Stimulated activated CD8-positive, alpha-beta memory T cell treated with anti-CD3 and anti-CD28 coated beads, Interleukin-15, amount 100 ng/mL, for 1 hour (primary cell): ENCODE data around the gene ETS1.
"Not testable (repeated sequence)": the region's sequence is repeated elsewhere in the genome, so short reads cannot be mapped to it uniquely, and the experiment has no call there.

Experiments
- DNase-seq: peaks from one replicate; pipeline ENCODE4 v3.0.0-alpha.2; 2020; ENCODE audit warnings: low read depth

ETS1 gene

DNA sequence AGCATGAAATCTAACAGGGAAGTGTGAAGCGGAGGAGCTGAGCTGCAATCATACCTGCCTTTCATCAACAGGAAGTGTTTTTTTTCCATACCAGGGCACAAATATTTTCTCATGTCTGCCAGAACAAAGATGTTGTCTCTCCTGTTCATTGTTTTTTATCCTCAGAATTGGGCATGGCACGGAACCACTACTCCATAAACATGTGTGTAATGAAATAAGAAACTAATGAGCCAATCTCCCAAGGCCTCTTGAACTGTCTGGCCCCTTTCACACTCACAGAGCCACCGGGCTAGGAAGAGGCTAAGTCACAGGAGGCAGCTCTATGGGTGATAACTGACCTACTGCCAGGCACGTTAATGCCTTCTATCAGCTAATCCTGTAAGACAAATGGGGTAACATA lies 124.4 kb downstream of the ETS1 start:
- no peak for DNase-seq

DNA sequence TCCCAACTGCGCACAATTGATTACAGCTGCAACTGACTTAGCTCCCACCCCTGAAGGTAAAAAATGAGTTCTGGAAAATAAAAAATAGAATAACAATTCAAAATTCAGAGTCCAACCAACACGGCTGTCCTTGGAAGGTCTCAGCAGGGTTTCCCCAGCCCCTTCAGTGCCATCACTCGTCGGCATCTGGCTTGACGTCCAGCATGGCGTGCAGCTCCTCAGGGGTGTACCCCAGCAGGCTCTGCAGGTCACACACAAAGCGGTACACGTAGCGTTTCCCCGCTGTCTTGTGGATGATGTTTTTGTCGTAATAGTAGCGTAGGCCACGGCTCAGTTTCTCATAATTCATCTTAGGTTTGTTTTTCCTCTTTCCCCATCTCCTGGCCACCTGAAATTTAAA lies 125.2 kb downstream of the ETS1 start:
- no peak for DNase-seq

DNA sequence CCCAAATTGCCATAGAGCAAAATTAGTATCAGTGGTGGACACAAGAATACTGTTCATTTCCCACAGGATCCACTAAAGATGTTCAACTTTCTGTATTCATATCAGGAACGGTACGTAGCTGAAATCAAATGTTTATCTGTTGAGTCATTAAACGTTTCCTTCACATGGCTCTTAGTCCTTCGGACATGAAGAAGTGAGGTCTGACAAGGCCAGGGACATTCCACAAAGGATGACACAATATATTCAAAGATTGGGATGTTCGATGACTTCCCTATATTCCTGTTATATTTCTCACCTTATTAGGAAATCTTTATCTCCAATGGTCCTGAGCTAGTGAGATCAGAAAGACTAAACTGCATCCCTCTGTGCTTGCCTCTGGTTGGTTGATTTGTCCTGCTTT lies 129.0 kb downstream of the ETS1 start:
- no peak for DNase-seq

DNA sequence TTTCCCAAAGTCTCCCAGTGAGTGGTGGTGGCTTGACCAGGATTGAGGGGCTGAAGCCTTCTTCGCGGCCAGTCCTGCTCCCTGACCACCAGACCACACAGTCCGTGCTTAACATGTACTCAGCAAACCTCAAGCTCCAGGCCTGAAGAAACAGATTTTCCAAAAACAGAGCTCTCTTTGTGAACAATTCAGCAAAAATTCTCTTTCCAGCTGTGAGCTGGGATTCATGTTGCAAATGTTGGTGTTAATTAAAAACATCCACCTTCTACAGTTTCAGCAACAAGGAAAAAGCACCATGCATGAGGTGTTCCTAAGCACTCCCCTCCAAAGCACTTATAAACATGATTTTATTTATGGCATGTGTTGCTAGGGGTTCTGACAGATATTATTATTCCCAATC lies 129.5 kb downstream of the ETS1 start:
- no peak for DNase-seq

DNA sequence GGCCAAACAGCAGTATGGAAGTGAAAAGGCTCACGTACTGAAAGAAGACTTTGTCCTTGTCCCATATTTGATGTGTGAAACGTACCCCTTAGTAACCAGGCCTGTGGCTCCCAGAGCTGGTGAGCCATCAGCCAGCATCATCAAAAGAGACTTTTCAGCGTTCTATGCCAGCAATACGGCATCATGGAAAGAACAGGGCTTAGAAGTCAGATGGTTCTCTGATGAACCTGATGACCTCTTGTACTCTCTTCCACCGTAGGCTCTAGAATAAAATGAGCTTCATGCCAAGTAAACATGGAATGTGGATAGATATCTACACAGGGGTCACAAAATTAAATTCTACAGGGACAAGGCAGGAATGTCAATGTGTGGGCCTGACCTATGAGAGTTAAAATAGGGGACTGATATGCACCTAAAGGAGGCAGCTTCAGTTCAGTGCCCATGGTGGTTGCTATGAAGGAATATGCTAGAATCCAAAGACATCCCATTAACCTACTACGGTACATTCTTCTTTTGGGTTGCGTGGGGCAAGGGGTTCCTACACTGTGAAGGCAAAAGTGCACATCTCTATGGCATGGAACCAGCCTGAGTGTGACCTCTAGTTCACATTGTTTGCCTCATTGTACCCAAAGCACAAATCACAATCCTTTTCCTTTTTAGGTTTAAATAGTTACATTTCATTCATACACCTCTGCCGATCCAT lies 130.6 kb downstream of the ETS1 start:
- DNase-seq = no peak

DNA sequence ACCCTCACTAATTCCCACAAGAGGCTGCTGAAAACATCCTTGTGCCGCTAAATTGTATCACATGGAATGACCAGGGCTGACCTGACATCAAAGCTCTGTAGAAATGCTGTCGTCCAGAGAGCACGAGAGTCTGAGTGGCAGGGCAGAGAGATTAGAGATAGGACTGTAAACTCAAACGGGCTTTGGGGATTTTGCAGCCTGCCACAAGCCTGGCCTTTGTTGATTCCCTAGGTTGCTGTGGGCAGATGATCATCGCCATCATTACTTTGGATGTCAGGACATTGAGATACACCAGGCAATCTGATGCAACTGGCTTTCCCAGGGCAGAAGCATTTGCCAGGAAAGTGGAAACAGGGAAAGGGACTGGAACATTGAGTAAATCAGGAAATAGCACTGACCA lies 131.6 kb downstream of the ETS1 start:
- DNase-seq = no peak

DNA sequence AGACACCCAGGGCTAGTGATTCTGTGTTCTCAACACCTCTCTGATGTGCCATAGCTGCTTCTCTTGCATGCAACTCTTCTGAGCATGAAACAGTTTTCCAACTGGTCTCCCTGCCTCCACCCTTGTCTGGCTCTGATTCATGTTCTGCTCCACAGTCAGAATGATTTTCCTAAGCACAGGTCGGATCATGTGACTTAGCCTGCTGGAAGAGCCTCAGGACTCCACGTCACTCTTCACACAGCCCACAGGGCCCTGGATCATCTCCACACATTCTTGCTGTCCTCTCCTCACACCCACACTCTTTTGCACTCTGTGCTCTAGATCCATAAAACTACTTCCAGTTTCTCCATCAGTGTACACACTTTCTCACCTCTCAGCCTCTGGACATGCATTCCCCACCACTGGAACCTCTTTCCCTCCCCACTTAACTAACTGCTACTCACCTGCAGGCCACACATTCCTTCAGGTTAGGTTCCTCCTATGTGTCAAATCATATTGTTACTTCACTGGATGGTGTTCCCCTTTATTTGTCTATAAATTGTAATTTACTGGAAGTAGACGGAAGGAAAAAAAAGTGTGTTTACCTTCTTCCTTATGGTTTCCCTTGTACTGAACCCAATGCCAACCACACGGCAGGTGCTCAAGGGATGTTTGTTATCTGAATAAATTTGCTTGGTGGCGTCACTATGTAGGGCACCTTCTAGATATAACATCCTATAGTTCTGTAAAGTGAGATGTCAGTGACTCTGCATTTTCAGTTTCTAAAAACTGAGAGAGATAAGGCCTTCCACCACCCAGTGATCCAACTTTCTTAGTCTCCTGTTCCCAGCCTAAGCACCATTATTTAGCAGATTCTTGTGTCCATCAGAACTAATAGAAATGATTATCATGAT lies 133.7 kb downstream of the ETS1 start:
- no peak for DNase-seq

DNA sequence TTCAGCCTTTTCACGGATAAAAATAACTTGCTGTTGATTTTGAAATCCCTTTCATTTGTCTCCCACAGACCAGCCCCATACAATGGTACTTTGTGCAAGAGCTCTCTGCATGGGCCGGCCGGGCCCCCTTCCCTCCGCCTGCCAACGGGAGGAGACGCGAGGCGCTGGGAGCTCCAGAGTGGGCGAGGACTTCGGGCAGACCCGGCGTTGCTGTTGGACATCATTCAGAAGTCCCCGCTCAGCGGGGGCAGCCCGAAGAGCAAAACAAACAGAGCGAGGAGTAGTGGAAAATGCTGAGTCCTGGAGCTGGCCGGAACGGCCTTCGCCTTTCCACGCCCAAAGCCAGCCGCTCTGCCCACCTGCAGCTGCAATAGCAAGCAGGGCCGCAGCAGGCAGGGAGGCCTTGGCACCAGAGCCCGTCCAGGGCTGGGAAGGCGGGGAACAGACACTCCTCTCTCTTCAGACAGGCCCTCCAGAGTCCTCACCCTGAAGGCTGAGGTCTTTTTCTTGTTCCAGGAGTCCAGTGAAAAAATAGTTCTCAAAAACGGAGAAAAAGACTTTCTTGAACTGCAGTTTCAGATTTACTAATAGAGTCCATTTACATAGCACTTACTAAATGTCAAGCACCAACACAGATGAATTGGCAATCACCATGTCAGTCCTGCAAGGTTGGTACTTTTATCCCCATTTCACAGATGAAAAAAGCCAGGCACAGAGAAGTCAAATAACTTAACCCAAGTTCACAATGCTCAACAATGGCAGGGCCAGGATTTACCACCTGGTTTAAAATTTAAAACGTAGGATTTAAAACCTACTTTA lies 135.5 kb downstream of the ETS1 start:
- no peak for DNase-seq

DNA sequence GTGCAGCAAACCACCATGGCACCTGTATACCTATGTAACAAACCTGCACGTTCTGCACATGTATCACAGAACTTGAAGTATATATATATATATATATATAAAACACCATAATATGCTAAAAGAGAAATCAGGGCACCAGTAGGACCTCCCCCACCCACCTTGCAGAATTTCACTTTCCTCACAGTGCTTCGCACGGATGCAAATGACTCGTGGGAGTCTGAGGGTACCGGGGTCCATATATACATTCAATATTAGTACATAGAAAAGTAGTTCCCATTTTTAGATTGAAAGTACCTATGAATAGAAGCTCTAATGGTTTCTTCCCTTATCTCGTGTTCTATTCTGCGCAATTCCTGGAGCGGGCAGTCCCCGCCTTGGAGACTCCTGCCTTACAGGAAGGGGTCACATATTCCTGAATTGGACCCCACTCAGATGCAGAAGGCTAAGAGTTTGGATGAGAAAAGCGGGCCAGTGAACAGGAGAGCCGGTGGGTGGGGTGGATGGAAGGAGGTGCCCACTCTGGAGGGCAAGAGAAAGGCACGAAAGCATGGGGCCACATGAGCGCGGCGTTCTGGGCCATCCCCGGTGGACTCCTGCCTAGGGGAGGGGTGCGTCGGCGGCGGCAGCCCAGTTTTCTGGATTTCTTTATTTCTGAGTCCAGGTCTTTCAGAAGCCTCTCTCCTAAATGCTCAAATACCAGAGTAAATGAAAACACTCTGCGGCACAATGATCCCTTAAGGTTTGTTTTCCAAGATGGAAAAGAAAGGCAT lies 136.3 kb downstream of the ETS1 start:
- no peak for DNase-seq

DNA sequence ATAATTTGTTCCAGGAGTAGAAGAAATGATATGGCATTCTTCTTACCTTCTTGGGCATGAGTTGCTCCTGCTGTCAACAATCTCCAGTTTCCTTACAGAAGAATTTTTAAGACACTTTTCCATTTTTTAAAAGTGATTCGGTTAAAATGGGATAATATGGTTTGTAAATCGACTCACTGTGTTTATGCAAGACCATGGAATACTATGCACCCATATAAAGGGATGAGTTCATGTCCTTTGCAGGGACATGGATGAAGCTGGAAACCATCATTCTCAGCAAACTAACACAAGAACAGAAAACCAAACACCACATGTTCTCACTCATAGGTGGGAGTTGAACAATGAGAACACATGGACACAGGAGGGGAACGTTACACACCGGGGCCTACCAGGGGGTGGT lies 136.9 kb downstream of the ETS1 start:
- not testable (repeated sequence) for DNase-seq

DNA sequence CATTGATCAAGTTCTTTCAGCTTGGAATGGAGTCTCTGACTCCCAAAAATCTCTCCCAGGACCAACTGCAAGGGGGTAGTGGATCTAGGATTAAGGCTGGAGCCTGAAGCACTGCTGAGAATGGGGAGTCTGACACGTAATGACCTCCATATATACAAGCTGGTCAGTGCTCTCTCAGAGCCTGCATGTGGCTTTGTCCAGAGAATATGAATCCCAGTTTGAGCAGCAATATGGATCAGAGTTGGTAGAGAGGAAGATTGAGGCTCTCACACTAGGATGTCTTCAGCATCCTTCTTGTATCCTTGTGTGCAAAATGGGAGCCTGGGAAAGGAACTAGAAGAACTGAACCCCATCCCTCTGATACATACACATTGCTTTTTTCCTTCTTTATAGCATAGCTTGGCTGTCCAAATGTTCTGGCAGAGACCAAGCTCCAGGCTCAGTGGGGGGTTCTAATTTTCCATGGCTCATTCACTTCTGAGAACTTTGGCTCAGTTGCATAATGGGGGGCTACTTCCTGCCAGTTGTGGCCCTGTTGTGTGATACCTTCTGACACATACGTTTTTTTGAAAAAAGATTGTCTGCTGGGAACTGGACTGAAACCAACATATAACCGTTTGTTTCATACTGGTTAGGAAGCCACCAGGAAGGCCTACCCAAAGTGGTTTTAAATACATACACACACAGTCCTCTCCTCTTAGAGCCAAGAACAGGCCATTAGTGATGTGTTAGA lies 138.2 kb downstream of the ETS1 start:
- DNase-seq = no peak

DNA sequence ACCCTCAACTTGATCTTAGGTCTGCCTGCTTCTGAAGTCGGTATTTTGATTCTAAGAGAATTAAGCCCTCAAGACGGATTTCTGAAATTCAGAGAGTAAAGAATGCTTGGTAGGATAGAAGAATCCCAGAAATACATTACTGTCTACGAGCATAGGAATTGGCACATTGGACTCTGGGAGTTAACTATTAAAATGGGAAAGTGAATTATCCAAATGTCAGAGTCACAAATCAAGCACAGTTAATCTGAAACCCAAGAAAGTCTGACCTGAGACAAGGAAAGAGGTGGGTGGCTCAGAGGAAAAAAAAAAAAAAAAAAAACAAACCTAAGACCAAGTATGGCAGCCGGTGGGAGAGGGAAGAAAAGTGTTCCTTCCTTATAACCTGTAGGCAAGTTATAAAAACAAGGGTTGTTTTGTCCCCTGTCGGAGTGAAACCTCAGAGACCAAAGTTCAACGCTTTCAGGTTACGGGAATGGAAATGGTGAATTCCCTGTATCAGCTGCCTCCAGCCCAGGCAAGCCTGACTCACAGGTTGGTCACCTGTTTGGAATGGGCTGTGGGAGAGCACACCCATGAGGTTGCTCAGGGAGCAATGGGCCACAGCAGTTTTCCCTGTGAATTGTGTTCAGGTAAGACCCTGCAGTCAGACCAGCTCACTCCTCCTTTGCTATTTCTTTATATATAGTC lies 139.0 kb downstream of the ETS1 start:
- DNase-seq = no peak

DNA sequence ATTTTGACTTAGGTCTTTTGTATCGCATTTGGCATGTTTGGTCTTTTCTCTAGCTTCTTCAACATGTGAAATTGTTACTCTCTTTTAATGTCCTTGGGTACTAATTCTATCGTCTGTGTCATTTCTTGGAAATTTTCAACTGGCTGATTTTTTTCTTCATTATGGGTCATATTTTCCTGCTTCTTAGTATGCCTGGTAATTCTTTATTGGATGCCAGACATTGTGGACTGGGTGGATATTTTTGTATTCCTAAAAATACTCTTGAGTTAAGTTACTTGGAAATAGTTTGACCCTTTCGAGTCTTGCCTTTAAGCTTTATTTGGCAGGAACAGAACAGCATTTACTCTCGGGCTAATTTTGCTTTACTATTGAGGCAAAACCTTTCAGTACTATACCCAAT lies 140.1 kb downstream of the ETS1 start:
- DNase-seq = no peak

DNA sequence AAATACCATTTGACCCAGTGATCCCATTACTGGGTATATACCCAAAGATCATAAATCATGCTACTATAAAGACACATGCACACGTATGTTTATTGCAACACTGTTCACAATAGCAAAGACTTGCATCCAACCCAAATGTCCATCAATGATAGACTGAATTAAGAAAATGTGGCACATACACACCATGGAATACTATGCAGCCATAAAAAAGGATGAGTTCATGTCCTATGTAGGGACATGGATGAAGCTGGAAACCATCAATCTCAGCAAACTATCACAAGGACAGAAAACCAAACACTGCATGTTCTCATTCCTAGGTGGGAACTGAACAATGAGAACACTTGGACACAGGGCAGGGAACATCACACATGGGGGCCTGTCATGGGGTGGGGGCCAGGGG lies 141.4 kb downstream of the ETS1 start:
- not testable (repeated sequence) for DNase-seq

DNA sequence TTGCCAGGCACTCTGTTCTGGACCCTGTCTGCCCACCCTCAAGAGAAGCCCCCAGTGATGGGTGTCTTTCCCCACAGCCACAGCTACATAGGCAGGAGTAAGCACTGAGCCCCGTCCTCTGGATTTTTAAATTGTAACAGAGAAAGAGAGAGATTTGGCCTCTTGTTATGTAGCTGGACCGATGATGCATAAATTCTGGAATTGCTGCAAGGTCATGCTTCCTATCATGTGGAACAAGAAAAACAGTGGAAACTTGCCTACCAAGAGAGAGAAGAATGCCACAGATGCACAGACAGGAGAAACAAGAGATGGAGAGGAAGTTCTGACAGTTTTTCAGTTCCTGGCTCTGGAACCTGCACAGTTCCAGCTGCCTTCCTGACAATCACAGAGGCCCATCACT lies 150.2 kb downstream of the ETS1 start:
- no peak for DNase-seq

DNA sequence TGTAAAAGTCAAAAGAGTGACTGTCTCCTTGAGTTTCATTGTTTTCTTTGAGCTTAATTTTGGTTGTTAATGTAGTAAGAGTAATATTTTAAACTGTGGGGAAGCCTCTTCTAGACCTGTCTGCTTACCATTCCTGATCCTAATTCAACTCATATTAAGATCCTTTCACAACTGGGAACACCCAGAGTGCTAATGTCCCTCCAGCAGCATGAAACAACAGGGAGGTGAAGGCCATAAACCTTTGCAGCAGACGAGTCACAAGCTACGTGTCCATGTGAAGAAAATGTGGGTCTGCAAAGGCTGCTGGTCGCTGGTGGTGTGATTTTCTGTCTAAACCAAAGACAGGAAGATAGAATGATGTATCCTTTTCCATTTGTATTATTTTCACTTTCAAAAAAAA lies 152.5 kb downstream of the ETS1 start:
- DNase-seq = no peak

DNA sequence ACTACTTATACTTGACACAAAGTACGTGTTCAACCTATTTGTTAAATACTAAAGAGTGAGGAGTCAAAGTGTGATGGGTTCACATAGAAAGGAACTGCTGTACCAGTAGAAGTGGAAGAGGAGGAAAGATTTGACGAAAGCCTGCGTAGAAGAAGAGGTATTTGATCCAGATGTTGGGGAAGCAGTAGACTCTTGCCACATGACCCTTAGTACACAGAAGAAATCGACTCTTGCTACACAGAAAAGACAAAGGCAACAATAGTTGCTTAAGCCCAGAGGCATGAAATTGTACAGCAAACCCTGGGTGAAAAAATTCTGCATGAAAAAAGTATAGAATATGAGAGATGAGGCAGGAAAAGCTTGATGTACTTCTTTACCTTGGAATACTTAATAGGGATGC lies 152.9 kb downstream of the ETS1 start:
- no peak for DNase-seq

DNA sequence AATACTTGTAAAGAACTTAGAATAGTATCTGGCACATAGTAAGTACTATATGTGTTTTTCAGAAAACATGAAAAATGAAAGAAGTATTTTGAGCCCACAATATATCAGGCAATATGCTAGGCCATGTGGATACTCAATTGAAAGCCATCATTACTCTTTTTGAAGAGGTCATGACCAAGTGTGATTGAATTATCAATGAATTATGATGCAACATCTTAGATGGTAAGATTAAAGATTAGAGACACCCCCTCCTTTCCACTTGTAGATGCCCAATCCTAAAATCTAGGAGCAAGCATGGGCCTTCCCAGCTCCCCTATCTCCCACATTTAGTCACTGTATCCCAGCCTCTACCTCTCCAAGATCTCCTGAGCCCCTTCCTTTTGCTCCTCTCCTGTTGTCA lies 154.4 kb downstream of the ETS1 start:
- DNase-seq = no peak

DNA sequence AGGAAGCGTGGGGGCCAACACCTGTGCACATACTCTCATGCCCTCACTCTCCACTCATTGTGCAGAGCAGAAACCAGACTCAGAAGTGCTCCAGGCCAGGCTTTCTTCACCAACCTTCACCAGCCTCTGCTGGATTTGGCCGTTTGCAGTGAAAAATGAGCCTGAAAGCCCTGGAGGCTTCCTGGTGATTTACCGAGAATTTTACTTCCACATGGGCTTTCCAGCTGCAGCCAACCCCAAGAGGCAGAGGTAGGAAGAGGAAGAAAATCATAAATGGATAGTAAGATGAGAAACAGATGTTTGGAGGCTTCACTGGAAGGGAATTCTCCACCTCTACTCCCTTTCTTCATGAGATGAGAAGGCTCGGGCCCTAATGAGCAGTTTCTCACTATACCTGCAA lies 155.4 kb downstream of the ETS1 start:
- DNase-seq = no peak

DNA sequence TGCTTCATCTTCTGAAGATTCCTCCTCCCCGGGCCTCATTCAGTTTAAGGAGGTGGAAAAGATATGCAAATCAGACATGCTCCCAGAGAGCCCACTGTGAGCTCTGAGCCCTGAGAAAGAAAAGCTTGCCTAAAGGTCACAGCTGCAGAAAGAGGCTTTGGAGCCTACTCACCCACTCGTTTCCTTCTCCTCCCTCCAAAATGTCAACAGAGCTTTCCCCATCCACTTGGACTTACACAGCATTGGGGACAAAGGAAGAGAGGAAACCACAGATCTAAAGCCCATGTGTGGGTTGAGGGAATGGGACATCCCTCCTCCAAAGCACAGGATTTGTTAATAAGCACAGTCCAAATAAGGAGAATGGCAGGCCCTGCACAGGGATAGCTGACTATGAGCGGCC lies 158.4 kb downstream of the ETS1 start:
- DNase-seq = no peak

DNA sequence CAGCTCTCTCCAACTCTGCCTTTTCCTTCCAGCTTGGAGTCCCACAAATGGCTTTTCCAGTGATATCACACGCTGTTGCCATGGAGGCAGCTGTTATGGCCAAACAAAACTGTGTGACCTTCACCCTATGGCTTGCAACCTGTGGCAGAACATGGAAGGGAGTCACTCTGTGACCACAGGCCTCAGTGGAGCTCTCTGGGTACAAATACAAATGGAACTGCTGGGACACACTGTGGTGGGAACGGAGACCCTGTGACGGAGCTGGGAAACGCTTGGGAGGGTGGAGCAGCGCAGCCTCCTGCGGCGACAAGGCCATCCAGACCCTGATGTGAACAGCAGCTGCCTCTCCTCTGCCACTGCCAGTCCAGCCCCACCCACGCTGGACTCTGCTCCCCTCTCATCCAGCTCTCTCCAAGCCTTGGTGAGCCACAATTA lies 162.5 kb downstream of the ETS1 start:
- no peak for DNase-seq
